HG02759 (cell line): ENCODE measurements around the gene AOAH.

Experiments
- ATAC-seq: cut with Tn5 transposase; IDR thresholded peaks from one replicate; pipeline ENCODE4 v1.9.1; 2021; ENCODE audit warnings: mild to moderate bottlenecking, moderate library complexity; ENCODE audit not compliant: unreplicated experiment

AOAH gene

GRCh38 chr7:36567699-36568451 lies 156.4 kb downstream of the AOAH start:
- no peak for ATAC-seq

GRCh38 chr7:36565792-36566356 lies 158.4 kb downstream of the AOAH start:
- no peak for ATAC-seq

GRCh38 chr7:36564489-36564888 lies 159.8 kb downstream of the AOAH start:
- no peak for ATAC-seq

- no peak for ATAC-seq
Observed at GRCh38 chr7:36563706-36564327, 160.5 kb downstream of the AOAH start.

- no peak for ATAC-seq
Observed at GRCh38 chr7:36562121-36562520, 162.2 kb downstream of the AOAH start.

- ATAC-seq: no peak
Observed at GRCh38 chr7:36549029-36549428, 175.3 kb downstream of the AOAH start.

GRCh38 chr7:36547416-36547815 lies 176.9 kb downstream of the AOAH start:
- ATAC-seq: no peak

- no peak for ATAC-seq
Observed at GRCh38 chr7:36546331-36546730, 178.0 kb downstream of the AOAH start.

- no peak for ATAC-seq
Observed at GRCh38 chr7:36545291-36545690, 179.0 kb downstream of the AOAH start.

GRCh38 chr7:36538126-36538525 lies 186.2 kb downstream of the AOAH start:
- ATAC-seq: no peak

- ATAC-seq: no peak
Observed at GRCh38 chr7:36535866-36536664, 188.2 kb downstream of the AOAH start.

GRCh38 chr7:36533717-36534116 lies 190.6 kb downstream of the AOAH start:
- ATAC-seq: no peak

GRCh38 chr7:36532981-36533499 lies 191.3 kb downstream of the AOAH start:
- no peak for ATAC-seq

- ATAC-seq: no peak
Observed at GRCh38 chr7:36531951-36532350, 192.3 kb downstream of the AOAH start.

- ATAC-seq: no peak
Observed at GRCh38 chr7:36530456-36530855, 193.8 kb downstream of the AOAH start.

- no peak for ATAC-seq
Observed at GRCh38 chr7:36527549-36527913, 196.8 kb downstream of the AOAH start.

- ATAC-seq: peak; percentile 82
Observed at GRCh38 chr7:36526863-36527548, 197.3 kb downstream of the AOAH start.

GRCh38 chr7:36523371-36524101 lies 200.8 kb downstream of the AOAH start:
- ATAC-seq: no peak

GRCh38 chr7:36522453-36523007 lies 201.8 kb downstream of the AOAH start:
- no peak for ATAC-seq

GRCh38 chr7:36521911-36522310 lies 202.4 kb downstream of the AOAH start:
- no peak for ATAC-seq
